ENCODE results near the gene SECISBP2. TPM values are rescaled to one million over a fixed set of nuclear protein-coding genes. Genes with fewer than 3 reads are reported as not detected.

The SECISBP2 gene
- total RNA-seq, 1 donor from 2014 or later, result 47.3 TPM

GRCh38 chr9:89352451-89352850 lies 34.2 kb downstream of the SECISBP2 start:
- no peak for DNase-seq (ENCODE audit: low read depth)
- H3K4me3 ChIP-seq (ENCODE audit: low read depth, low read length), result no peak overlapping the region
- H3K36me3 ChIP-seq (ENCODE audit: control insufficient read depth, insufficient read depth, low read length), result peaks cover 3% of the 10 kb centered on the region
- H3K27me3 ChIP-seq (ENCODE audit: control insufficient read depth, insufficient read depth, low read length), result no peaks in the 10 kb centered on the region
- TF ChIP-seq CTCF (IDR thresholded peaks at IDR 0.05; ENCODE audit: insufficient read depth, low read length, poor library complexity, severe bottlenecking), result no peak

- Histone ChIP-seq H3K36me3 (ENCODE audit: control insufficient read depth, insufficient read depth, low read length) (peaks cover 3% of the 10 kb centered on the region), H3K27me3 (ENCODE audit: control insufficient read depth, insufficient read depth, low read length) (no peaks in the 10 kb centered on the region), H3K4me3 (ENCODE audit: low read depth, low read length) (no peak overlapping the region)
- TF ChIP-seq CTCF (IDR thresholded peaks at IDR 0.05; ENCODE audit: insufficient read depth, low read length, poor library complexity, severe bottlenecking), result no peak
- DNase-seq (ENCODE audit: low read depth), result no peak
Observed at GRCh38 chr9:89352874-89353649, 34.8 kb downstream of the SECISBP2 start.

GRCh38 chr9:89353989-89354388 lies 35.7 kb downstream of the SECISBP2 start:
- H3K27me3 ChIP-seq (ENCODE audit: control insufficient read depth, insufficient read depth, low read length), result no peaks in the 10 kb centered on the region
- no peak overlapping the region for H3K4me3 ChIP-seq (ENCODE audit: low read depth, low read length)
- peaks cover 3% of the 10 kb centered on the region for H3K36me3 ChIP-seq (ENCODE audit: control insufficient read depth, insufficient read depth, low read length)
- no peak for TF ChIP-seq CTCF (IDR thresholded peaks at IDR 0.05; ENCODE audit: insufficient read depth, low read length, poor library complexity, severe bottlenecking)
- DNase-seq (ENCODE audit: low read depth), result no peak

GRCh38 chr9:89354471-89354870 lies 36.2 kb downstream of the SECISBP2 start:
- Histone ChIP-seq H3K27me3 (ENCODE audit: control insufficient read depth, insufficient read depth, low read length) (no peaks in the 10 kb centered on the region), H3K4me3 (ENCODE audit: low read depth, low read length) (no peak overlapping the region), H3K36me3 (ENCODE audit: control insufficient read depth, insufficient read depth, low read length) (peaks cover 3% of the 10 kb centered on the region)
- DNase-seq (ENCODE audit: low read depth), result no peak
- TF ChIP-seq CTCF (IDR thresholded peaks at IDR 0.05; ENCODE audit: insufficient read depth, low read length, poor library complexity, severe bottlenecking), result no peak

GRCh38 chr9:89356782-89357181 lies 38.5 kb downstream of the SECISBP2 start:
- H3K36me3 ChIP-seq (ENCODE audit: control insufficient read depth, insufficient read depth, low read length), result peaks cover 2% of the 10 kb centered on the region
- TF ChIP-seq CTCF (IDR thresholded peaks at IDR 0.05; ENCODE audit: insufficient read depth, low read length, poor library complexity, severe bottlenecking), result no peak
- H3K4me3 ChIP-seq (ENCODE audit: low read depth, low read length), result no peak overlapping the region

More at GRCh38 chr9:89356782-89357181, 38.5 kb downstream of the SECISBP2 start:
- no peaks in the 10 kb centered on the region for H3K27me3 ChIP-seq (ENCODE audit: control insufficient read depth, insufficient read depth, low read length)
- DNase-seq (ENCODE audit: low read depth), result no peak

Data from kidney epithelial cell (primary cell).